ENCODE results near the gene SECISBP2L.

DNA sequence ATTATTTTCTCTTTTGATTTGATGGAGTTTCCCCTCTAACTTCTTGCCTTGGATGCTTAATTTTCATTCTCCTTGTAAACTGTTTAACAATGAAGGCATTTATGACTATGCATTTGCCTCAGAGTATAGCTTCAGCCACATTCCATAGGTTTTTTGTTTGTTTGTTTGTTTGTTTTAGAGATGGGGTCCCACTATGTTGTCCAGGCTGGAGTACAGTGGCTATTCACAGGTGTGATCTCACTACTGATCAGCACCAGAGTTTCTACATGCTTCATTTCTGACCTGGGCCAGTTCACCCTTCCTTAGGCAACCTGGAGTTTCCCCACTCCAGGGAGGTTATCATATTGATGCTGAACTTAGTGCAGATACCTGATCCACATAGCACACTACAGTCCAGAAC is 4.1 kb downstream of the SECISBP2L start:
- TF ChIP-seq, protein P1, sequence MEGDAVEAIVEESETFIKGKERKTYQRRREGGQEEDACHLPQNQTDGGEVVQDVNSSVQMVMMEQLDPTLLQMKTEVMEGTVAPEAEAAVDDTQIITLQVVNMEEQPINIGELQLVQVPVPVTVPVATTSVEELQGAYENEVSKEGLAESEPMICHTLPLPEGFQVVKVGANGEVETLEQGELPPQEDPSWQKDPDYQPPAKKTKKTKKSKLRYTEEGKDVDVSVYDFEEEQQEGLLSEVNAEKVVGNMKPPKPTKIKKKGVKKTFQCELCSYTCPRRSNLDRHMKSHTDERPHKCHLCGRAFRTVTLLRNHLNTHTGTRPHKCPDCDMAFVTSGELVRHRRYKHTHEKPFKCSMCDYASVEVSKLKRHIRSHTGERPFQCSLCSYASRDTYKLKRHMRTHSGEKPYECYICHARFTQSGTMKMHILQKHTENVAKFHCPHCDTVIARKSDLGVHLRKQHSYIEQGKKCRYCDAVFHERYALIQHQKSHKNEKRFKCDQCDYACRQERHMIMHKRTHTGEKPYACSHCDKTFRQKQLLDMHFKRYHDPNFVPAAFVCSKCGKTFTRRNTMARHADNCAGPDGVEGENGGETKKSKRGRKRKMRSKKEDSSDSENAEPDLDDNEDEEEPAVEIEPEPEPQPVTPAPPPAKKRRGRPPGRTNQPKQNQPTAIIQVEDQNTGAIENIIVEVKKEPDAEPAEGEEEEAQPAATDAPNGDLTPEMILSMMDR (IDR thresholded peaks at IDR 0.05; ENCODE audit: borderline replicate concordance, extremely low read depth, low read length, poor library complexity, severe bottlenecking) = no peak
- TF ChIP-seq EZH2 (IDR thresholded peaks at IDR 0.05; ENCODE audit: borderline replicate concordance, low read depth, low read length, severe bottlenecking) = no peak
